GM12878 (cell line): ENCODE measurements around the gene NCAPD2. TPM values are rescaled to one million over a fixed set of nuclear protein-coding genes. Genes with fewer than 3 reads are reported as not detected.
A peak's percentile ranks its signal among the peaks of the same experiment; 100 is the strongest.

ENCODE experiments used
- CHD2 ChIP-seq: IDR thresholded peaks from 2 replicates; pipeline ENCODE4 v1.6.1; 2011; ENCODE audit warnings: low read depth, low read length, improper control_type of control experiment, borderline replicate concordance
- DPF2 ChIP-seq: fragments of 450-650 bp; IDR thresholded peaks from 2 replicates; pipeline ENCODE4 v1.6.1; 2017; ENCODE audit warnings: mild to moderate bottlenecking
- FOS ChIP-seq: IDR thresholded peaks from 3 replicates; pipeline ENCODE4 v1.6.1; 2011; ENCODE audit warnings: borderline replicate concordance; ENCODE audit not compliant: insufficient read length; ENCODE audit errors: extremely low read depth
- IKZF2 ChIP-seq, 2 experiments: fragments of 450-650 bp; IDR thresholded peaks; 2 replicates each; pipeline ENCODE4 v1.6.1; 2017; ENCODE audit warnings: mild to moderate bottlenecking in 2 of 2, moderate library complexity in 2 of 2
- JUND ChIP-seq: IDR thresholded peaks from 2 replicates; pipeline ENCODE4 v1.6.1; 2012; ENCODE audit warnings: low read depth, mild to moderate bottlenecking, low read length, improper control_type of control experiment, moderate library complexity
- KLF5 ChIP-seq: fragments of 450-650 bp; IDR thresholded peaks from 2 replicates; pipeline ENCODE4 v1.6.1; 2014; ENCODE audit warnings: mild to moderate bottlenecking; ENCODE audit not compliant: partially characterized antibody
- POLR2AphosphoS5 ChIP-seq: IDR thresholded peaks from 2 replicates; pipeline ENCODE4 v1.6.1; 2011; ENCODE audit warnings: mild to moderate bottlenecking, low read length, inconsistent platforms
- RFX5 ChIP-seq: IDR thresholded peaks from 2 replicates; pipeline ENCODE4 v1.6.1; 2011; ENCODE audit warnings: low read depth, low read length, improper control_type of control experiment
- SREBF1 ChIP-seq: IDR thresholded peaks from 2 replicates; pipeline ENCODE4 v1.6.1; 2012; ENCODE audit warnings: mild to moderate bottlenecking, low read length
- SREBF2 ChIP-seq: IDR thresholded peaks from 2 replicates; pipeline ENCODE4 v1.6.1; 2012; ENCODE audit warnings: mild to moderate bottlenecking, low read length
- polyA plus RNA-seq, 11 experiments: library from polyadenylated mRNA; depleted of rRNA in 4 of 11; unstranded in 6 of 11; stranded (reverse) in 5 of 11; fragments of >200 nt; fragmentation: Nextera tagmentation in 4 of 11; fragmentation: Illumina TruSeq in 1 of 11; extraction: Ambion mirVana in 4 of 11; extraction: Trizol in 1 of 11; gene quantifications; 1 replicate in 1 of 11; 2 replicates in 10 of 11; pipeline versions ENCODE4 v1.2.1 to v1.2.3, GENCODE V29; 2011 to 2016; ENCODE audit warnings: inconsistent platforms in 2 of 11, missing spikeins in 2 of 11, low read depth in 1 of 11
- total RNA-seq, 4 experiments: library from RNA; depleted of rRNA in 3 of 4; stranded (reverse); fragments of >200 nt in 3 of 4; fragmentation: Illumina TruSeq in 1 of 4; extraction: Trizol in 1 of 4; gene quantifications; 2 replicates each; pipeline versions ENCODE4 v1.2.1 to v1.2.3, GENCODE V29; 2013 to 2021
- TF ChIP-seq, protein P1 (sequence below): fragments of 450-650 bp; IDR thresholded peaks from 2 replicates; pipeline ENCODE4 v1.6.1; 2017; ENCODE audit warnings: mild to moderate bottlenecking, moderate library complexity
- TF ChIP-seq, protein P2 (sequence below): IDR thresholded peaks from 2 replicates; pipeline ENCODE4 v1.6.1; 2011; ENCODE audit warnings: mild to moderate bottlenecking, low read depth, low read length, moderate library complexity; ENCODE audit not compliant: insufficient replicate concordance
- TF ChIP-seq, protein P3 (sequence below): fragments of 150-350 bp; IDR thresholded peaks from 2 replicates; pipeline ENCODE4 v1.6.1; 2014; ENCODE audit warnings: mild to moderate bottlenecking, low read depth, low read length
- TF ChIP-seq, protein P4 (sequence below): fragments of 450-650 bp; IDR thresholded peaks from 2 replicates; pipeline ENCODE4 v1.6.1; 2016; ENCODE audit warnings: mild to moderate bottlenecking
- TF ChIP-seq, protein P5 (sequence below): fragments of 450-650 bp; IDR thresholded peaks from 2 replicates; pipeline ENCODE4 v1.6.1; 2016; ENCODE audit warnings: mild to moderate bottlenecking
- TF ChIP-seq, protein P6 (sequence below): IDR thresholded peaks from 2 replicates; pipeline ENCODE4 v1.6.1; 2011; ENCODE audit warnings: borderline replicate concordance, low read depth, mild to moderate bottlenecking, moderate library complexity, low read length; ENCODE audit not compliant: insufficient read depth, poor library complexity, severe bottlenecking

NCAPD2 gene
- total and polyA plus RNA-seq, 10 of the 15 experiments (the other 5 are each of a cell fraction or from before 2014, with no cell fraction given), result 24.2 to 160 (median 110) TPM

DNA sequence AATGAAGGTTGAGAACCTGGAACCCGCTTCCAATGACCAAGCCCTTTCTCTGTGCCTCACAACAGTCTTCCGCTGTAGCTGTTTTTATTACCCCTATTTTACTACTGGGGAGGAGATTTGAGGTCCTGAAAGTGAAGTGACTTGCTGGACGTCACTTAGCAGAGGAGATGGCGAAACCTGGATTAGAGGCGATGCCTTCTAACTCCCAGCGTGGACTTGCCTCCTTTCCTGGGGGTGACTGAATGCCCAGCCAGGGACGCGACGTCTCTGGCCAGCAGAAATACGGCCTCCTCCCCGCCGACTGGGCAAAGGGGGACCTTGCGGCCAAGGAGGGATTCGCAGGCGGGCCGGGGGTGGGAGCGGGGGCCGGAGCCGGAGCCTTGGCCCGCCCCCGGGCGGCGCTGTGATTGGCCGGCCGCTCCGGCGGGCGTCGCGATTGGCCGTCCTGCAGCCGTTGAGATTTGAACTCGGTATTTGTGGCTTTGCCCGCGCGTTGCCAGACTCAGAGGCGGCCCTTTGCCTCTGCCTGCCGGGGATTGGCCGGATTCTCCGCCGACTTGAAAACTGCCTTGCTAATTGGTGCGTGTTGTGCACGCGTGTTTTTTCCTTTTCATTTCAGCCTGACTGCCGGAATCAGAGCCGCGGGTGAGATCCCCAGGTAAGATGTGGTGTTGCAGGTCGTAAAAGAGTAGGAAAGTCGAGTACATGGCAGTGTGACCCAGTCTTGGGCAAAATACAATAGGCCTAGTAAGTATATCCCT lies at the start of gene NCAPD2 (continued):
- TF ChIP-seq, protein P1, sequence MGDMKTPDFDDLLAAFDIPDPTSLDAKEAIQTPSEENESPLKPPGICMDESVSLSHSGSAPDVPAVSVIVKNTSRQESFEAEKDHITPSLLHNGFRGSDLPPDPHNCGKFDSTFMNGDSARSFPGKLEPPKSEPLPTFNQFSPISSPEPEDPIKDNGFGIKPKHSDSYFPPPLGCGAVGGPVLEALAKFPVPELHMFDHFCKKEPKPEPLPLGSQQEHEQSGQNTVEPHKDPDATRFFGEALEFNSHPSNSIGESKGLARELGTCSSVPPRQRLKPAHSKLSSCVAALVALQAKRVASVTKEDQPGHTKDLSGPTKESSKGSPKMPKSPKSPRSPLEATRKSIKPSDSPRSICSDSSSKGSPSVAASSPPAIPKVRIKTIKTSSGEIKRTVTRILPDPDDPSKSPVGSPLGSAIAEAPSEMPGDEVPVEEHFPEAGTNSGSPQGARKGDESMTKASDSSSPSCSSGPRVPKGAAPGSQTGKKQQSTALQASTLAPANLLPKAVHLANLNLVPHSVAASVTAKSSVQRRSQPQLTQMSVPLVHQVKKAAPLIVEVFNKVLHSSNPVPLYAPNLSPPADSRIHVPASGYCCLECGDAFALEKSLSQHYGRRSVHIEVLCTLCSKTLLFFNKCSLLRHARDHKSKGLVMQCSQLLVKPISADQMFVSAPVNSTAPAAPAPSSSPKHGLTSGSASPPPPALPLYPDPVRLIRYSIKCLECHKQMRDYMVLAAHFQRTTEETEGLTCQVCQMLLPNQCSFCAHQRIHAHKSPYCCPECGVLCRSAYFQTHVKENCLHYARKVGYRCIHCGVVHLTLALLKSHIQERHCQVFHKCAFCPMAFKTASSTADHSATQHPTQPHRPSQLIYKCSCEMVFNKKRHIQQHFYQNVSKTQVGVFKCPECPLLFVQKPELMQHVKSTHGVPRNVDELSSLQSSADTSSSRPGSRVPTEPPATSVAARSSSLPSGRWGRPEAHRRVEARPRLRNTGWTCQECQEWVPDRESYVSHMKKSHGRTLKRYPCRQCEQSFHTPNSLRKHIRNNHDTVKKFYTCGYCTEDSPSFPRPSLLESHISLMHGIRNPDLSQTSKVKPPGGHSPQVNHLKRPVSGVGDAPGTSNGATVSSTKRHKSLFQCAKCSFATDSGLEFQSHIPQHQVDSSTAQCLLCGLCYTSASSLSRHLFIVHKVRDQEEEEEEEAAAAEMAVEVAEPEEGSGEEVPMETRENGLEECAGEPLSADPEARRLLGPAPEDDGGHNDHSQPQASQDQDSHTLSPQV, result no peak
- TF ChIP-seq CHD2, result peak; percentile 46; the same call in 1 of the 2 replicates
- TF ChIP-seq RFX5, result 0 out of 2 replicates have a peak, but pooled peaks have one; percentile 45
- TF ChIP-seq SREBF2, result 0 out of 2 replicates have a peak, but pooled peaks have one; percentile 8
- no peak for TF ChIP-seq JUND
- no peak for TF ChIP-seq KLF5
- TF ChIP-seq SREBF1, result no peak
- TF ChIP-seq FOS, result peak; percentile 38
- TF ChIP-seq DPF2, result no peak; the same call in 1 of the 2 replicates
- TF ChIP-seq, protein P2, sequence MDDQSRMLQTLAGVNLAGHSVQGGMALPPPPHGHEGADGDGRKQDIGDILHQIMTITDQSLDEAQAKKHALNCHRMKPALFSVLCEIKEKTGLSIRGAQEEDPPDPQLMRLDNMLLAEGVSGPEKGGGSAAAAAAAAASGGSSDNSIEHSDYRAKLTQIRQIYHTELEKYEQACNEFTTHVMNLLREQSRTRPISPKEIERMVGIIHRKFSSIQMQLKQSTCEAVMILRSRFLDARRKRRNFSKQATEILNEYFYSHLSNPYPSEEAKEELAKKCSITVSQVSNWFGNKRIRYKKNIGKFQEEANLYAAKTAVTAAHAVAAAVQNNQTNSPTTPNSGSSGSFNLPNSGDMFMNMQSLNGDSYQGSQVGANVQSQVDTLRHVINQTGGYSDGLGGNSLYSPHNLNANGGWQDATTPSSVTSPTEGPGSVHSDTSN, result peak; percentile 70
- TF ChIP-seq IKZF2 (IDR thresholded peaks at IDR 0.05), result peak in 1 of 2 experiments; percentile 28; a peak in 1 of 4 replicates
- TF ChIP-seq, protein P3, sequence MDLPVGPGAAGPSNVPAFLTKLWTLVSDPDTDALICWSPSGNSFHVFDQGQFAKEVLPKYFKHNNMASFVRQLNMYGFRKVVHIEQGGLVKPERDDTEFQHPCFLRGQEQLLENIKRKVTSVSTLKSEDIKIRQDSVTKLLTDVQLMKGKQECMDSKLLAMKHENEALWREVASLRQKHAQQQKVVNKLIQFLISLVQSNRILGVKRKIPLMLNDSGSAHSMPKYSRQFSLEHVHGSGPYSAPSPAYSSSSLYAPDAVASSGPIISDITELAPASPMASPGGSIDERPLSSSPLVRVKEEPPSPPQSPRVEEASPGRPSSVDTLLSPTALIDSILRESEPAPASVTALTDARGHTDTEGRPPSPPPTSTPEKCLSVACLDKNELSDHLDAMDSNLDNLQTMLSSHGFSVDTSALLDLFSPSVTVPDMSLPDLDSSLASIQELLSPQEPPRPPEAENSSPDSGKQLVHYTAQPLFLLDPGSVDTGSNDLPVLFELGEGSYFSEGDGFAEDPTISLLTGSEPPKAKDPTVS, result no peak
- TF ChIP-seq POLR2AphosphoS5, result peak; percentile 80
- TF ChIP-seq, protein P4, sequence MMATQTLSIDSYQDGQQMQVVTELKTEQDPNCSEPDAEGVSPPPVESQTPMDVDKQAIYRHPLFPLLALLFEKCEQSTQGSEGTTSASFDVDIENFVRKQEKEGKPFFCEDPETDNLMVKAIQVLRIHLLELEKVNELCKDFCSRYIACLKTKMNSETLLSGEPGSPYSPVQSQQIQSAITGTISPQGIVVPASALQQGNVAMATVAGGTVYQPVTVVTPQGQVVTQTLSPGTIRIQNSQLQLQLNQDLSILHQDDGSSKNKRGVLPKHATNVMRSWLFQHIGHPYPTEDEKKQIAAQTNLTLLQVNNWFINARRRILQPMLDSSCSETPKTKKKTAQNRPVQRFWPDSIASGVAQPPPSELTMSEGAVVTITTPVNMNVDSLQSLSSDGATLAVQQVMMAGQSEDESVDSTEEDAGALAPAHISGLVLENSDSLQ, result peak; percentile 88
- TF ChIP-seq, protein P5, sequence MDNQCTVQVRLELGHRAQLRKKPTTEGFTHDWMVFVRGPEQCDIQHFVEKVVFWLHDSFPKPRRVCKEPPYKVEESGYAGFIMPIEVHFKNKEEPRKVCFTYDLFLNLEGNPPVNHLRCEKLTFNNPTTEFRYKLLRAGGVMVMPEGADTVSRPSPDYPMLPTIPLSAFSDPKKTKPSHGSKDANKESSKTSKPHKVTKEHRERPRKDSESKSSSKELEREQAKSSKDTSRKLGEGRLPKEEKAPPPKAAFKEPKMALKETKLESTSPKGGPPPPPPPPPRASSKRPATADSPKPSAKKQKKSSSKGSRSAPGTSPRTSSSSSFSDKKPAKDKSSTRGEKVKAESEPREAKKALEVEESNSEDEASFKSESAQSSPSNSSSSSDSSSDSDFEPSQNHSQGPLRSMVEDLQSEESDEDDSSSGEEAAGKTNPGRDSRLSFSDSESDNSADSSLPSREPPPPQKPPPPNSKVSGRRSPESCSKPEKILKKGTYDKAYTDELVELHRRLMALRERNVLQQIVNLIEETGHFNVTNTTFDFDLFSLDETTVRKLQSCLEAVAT, result peak; percentile 53
- TF ChIP-seq, protein P6, sequence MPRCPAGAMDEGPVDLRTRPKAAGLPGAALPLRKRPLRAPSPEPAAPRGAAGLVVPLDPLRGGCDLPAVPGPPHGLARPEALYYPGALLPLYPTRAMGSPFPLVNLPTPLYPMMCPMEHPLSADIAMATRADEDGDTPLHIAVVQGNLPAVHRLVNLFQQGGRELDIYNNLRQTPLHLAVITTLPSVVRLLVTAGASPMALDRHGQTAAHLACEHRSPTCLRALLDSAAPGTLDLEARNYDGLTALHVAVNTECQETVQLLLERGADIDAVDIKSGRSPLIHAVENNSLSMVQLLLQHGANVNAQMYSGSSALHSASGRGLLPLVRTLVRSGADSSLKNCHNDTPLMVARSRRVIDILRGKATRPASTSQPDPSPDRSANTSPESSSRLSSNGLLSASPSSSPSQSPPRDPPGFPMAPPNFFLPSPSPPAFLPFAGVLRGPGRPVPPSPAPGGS, result no peak
